ENCODE results near the gene ZNHIT3. TPM values are rescaled to one million over a fixed set of nuclear protein-coding genes. Genes with fewer than 3 reads are reported as not detected.

Gene ZNHIT3
- total RNA-seq, 4 donors from 2014 or later: 19.7 to 34.5 (median 26.3) TPM

DNA sequence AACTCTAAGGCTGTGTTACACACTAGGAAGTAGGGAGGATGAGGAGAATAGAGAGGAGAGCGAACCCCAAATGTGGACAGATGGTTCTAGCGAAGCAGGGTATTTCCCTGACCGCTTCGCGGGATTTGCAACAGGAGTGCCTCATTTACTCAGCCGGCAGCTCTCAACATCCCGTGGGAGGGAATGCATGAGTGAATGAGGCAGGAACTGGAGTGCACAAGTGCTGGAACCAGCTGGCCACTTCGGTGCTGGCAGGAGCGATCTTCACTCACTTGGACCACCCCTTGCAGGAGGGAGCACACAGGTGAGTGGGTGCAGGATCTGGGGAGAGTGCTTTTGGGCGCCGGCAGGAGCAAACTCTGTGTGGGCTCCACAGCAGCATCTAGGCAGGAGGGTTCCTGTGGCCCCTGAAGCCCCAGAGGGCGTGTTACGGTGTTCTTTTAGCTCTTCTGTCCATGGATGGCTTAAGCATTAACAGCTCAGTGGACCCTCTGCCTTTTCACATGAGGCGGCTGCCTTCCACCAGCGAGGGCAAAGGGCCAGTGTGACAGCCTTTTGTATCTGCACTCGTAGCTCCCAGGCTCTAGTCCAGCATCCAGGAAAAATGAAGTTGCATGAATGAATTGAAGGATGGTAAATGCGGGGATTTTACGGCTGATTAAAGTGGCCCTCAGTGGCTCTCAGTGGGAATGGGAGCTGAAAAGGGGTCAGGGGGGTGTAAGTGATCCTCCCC lies 17.4 kb upstream of the ZNHIT3 start:
- Histone ChIP-seq H3K4me3 (no peak overlapping the region), H3K36me3 (no peaks in the 10 kb centered on the region), H3K27ac (no peak overlapping the region), H3K27me3 (peaks cover 64% of the 10 kb centered on the region), H3K4me1 (no peaks in the 10 kb centered on the region), H3K9me3 (no peaks in the 10 kb centered on the region)
- DNase-seq (ENCODE audit: low spot score in 2 of 2): no peak
- TF ChIP-seq POLR2A (IDR thresholded peaks at IDR 0.05) (no peak), EP300 (IDR thresholded peaks at IDR 0.05) (no peak), POLR2AphosphoS5 (IDR thresholded peaks at IDR 0.05) (no peak)
- TF ChIP-seq, protein P1, sequence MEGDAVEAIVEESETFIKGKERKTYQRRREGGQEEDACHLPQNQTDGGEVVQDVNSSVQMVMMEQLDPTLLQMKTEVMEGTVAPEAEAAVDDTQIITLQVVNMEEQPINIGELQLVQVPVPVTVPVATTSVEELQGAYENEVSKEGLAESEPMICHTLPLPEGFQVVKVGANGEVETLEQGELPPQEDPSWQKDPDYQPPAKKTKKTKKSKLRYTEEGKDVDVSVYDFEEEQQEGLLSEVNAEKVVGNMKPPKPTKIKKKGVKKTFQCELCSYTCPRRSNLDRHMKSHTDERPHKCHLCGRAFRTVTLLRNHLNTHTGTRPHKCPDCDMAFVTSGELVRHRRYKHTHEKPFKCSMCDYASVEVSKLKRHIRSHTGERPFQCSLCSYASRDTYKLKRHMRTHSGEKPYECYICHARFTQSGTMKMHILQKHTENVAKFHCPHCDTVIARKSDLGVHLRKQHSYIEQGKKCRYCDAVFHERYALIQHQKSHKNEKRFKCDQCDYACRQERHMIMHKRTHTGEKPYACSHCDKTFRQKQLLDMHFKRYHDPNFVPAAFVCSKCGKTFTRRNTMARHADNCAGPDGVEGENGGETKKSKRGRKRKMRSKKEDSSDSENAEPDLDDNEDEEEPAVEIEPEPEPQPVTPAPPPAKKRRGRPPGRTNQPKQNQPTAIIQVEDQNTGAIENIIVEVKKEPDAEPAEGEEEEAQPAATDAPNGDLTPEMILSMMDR (IDR thresholded peaks at IDR 0.05): no peak
- WGBS: 77% methylated on average over 18 of the region's 18 CpGs

- no peaks in the 10 kb centered on the region for H3K9me3 ChIP-seq
- no peaks in the 10 kb centered on the region for H3K36me3 ChIP-seq
- no peak overlapping the region for H3K4me3 ChIP-seq
- peaks cover 58% of the 10 kb centered on the region for H3K27me3 ChIP-seq
- no peak overlapping the region for H3K27ac ChIP-seq
- WGBS: 69% methylated on average over 7 of the region's 7 CpGs
- no peak for TF ChIP-seq POLR2A (IDR thresholded peaks at IDR 0.05)
- no peak for TF ChIP-seq POLR2AphosphoS5 (IDR thresholded peaks at IDR 0.05)
- no peak for TF ChIP-seq EP300 (IDR thresholded peaks at IDR 0.05)
- TF ChIP-seq, protein P1 (IDR thresholded peaks at IDR 0.05): no peak
- no peaks in the 10 kb centered on the region for H3K4me1 ChIP-seq
- no peak for DNase-seq (ENCODE audit: low spot score in 2 of 2)
These were observed 16.7 kb upstream of the ZNHIT3 start for GRCh38 chr17:36469733-36470132.

- Histone ChIP-seq H3K27me3 (peaks cover 50% of the 10 kb centered on the region), H3K4me1 (no peaks in the 10 kb centered on the region), H3K36me3 (no peaks in the 10 kb centered on the region), H3K4me3 (no peak overlapping the region), H3K27ac (no peak overlapping the region), H3K9me3 (no peaks in the 10 kb centered on the region)
- TF ChIP-seq, protein P1 (IDR thresholded peaks at IDR 0.05): no peak
- TF ChIP-seq POLR2A (IDR thresholded peaks at IDR 0.05): no peak
- TF ChIP-seq EP300 (IDR thresholded peaks at IDR 0.05): no peak
- no peak for TF ChIP-seq POLR2AphosphoS5 (IDR thresholded peaks at IDR 0.05)
- no peak for DNase-seq (ENCODE audit: low spot score in 2 of 2)
These were observed 16.0 kb upstream of the ZNHIT3 start for GRCh38 chr17:36470499-36470898.

DNA sequence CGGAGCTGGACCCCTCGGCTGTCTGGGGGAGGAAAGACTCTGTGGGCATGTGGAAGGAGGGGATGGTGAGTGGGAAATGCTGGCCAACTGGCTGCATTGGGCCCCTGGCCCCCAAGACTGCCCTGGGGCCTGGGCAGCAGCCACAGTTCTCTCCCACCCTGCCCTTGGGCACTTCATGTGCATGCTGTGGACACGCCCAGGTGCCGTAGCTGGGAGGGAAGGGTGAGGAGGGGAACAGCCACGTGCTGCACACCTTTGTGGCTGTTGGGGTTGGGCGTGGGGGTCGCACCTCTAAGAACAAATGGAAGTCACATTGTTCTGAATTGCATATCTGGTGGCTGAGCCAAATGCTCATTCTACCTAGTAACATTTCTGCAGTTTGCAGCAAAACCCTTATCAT lies 11.9 kb upstream of the ZNHIT3 start:
- Histone ChIP-seq H3K27me3 (peaks cover 26% of the 10 kb centered on the region), H3K9me3 (no peaks in the 10 kb centered on the region), H3K4me1 (no peaks in the 10 kb centered on the region), H3K4me3 (no peak overlapping the region), H3K36me3 (no peaks in the 10 kb centered on the region), H3K27ac (no peak overlapping the region)
- WGBS: 56% methylated on average over 7 of the region's 7 CpGs
- no peak for TF ChIP-seq POLR2A (IDR thresholded peaks at IDR 0.05)
- no peak for TF ChIP-seq EP300 (IDR thresholded peaks at IDR 0.05)
- TF ChIP-seq, protein P1 (IDR thresholded peaks at IDR 0.05): no peak
- no peak for TF ChIP-seq POLR2AphosphoS5 (IDR thresholded peaks at IDR 0.05)
- DNase-seq (ENCODE audit: low spot score in 2 of 2): no peak

DNA sequence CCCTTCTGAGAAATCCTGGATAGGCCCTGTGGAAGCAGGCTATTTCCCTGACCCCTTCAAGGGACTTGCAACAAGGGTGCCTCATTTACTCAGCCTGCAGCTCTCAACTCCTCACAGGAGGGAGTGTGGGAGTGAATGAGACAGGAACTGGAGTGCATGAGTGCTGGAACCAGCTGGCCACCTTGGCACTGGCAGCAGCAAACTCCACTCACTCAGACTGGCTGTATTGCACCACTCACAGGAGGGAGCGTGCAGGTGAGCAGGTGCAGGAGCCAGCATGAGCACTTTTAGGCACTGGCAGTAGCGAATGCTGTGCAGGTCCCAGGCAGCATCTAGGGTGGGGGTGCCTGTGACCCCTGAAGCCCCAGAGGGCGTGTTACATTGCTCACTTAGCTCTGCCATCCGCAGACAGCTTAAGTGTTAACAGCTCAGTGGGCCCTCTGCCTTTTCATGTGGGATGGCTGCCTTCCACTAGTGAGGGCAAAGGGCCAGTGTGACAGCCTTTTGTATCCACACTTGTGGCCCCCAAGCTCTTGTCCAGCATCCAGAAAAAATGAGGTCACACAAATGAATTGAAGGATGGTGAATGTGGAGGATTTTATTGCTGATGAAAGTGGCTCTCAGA lies 11.0 kb upstream of the ZNHIT3 start:
- no peak for DNase-seq (ENCODE audit: low spot score in 2 of 2)
- TF ChIP-seq, protein P1 (IDR thresholded peaks at IDR 0.05): no peak
- TF ChIP-seq EP300 (IDR thresholded peaks at IDR 0.05): no peak
- TF ChIP-seq POLR2A (IDR thresholded peaks at IDR 0.05): no peak
- no peak for TF ChIP-seq POLR2AphosphoS5 (IDR thresholded peaks at IDR 0.05)
- H3K4me1 ChIP-seq: no peaks in the 10 kb centered on the region
- H3K9me3 ChIP-seq: no peaks in the 10 kb centered on the region
- H3K4me3 ChIP-seq: no peak overlapping the region
- no peak overlapping the region for H3K27ac ChIP-seq
- H3K36me3 ChIP-seq: no peaks in the 10 kb centered on the region
- WGBS: 60% methylated on average over 4 of the region's 4 CpGs
- H3K27me3 ChIP-seq: peaks cover 22% of the 10 kb centered on the region

Data from suprapubic skin (tissue), 4 donors.